ENCODE results near the gene TSPEAR.

TSPEAR gene

DNA sequence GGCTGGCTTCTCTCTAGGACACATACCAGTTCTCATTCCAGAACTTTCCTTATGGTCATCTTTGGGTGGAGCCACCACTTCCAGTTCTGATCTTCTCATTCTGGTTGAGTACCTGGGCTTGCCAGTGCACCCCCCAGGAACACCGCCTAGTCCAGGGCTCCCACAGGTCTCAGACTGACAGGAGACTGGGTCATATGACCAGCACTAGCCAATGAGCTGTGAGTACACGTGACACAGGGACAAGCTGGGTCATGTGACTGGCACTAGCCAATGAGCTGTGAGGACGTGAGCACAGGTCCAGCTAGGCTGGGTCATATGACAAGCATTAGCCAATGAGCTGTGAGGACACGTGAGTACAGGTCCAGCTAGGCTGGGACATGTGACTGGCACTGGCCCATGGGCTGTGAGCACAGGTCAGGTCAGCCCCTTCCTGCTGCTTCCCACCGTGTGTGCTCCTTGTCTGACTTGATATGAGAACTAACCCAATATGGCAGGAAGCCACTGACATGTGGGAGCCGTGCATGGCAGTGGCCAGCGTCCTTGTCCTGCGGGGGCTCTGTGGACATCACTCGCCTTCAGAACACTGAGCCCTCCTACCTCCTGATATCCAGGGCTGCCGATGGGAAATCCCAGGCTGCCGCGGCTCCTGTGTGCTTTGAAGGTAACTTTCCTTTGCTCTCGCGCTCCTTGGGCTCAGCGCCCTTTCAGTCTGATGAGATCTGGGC, 194.0 kb downstream of the TSPEAR start:
- H3K4me3 ChIP-seq: no peak overlapping the region
- H3K4me1 ChIP-seq: no peaks in the 10 kb centered on the region
- no peak overlapping the region for H3K27ac ChIP-seq
- TF ChIP-seq, protein P1, sequence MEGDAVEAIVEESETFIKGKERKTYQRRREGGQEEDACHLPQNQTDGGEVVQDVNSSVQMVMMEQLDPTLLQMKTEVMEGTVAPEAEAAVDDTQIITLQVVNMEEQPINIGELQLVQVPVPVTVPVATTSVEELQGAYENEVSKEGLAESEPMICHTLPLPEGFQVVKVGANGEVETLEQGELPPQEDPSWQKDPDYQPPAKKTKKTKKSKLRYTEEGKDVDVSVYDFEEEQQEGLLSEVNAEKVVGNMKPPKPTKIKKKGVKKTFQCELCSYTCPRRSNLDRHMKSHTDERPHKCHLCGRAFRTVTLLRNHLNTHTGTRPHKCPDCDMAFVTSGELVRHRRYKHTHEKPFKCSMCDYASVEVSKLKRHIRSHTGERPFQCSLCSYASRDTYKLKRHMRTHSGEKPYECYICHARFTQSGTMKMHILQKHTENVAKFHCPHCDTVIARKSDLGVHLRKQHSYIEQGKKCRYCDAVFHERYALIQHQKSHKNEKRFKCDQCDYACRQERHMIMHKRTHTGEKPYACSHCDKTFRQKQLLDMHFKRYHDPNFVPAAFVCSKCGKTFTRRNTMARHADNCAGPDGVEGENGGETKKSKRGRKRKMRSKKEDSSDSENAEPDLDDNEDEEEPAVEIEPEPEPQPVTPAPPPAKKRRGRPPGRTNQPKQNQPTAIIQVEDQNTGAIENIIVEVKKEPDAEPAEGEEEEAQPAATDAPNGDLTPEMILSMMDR (IDR thresholded peaks at IDR 0.05): no peak
- intact Hi-C loops (cut with DNase I; ENCODE audit: low total_unique reads): no loop called here
- no peak for DNase-seq
- no peaks in the 10 kb centered on the region for H3K9me3 ChIP-seq
- peaks cover 0 to 24% of the 10 kb centered on the region in 2 donors for H3K27me3 ChIP-seq
- no peaks in the 10 kb centered on the region for H3K36me3 ChIP-seq

DNA sequence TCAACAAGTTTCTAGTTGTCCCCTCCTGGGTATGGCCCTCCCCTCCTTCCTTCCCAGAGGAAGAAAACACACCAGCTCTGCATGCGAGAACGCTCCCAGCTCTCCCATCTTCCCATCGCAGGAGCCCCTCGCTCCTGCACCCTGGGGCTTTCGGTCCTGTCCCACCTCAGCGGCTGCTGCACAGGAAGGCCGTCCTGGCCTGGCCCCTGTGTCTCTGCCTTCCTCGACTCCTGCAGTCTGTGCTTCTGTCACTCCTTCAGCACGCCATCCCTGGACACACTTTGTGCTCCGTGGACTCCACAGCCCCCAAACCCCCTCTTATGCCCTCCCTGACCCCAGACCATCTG, 194.6 kb downstream of the TSPEAR start:
- Histone ChIP-seq H3K4me3 (no peak overlapping the region), H3K9me3 (no peaks in the 10 kb centered on the region), H3K27ac (no peak overlapping the region), H3K4me1 (no peaks in the 10 kb centered on the region), H3K36me3 (no peaks in the 10 kb centered on the region), H3K27me3 (peaks cover 0 to 23% of the 10 kb centered on the region in 2 donors)
- TF ChIP-seq, protein P1 (IDR thresholded peaks at IDR 0.05): no peak
- intact Hi-C loops (cut with DNase I; ENCODE audit: low total_unique reads): no loop called here
- no peak for DNase-seq

DNA sequence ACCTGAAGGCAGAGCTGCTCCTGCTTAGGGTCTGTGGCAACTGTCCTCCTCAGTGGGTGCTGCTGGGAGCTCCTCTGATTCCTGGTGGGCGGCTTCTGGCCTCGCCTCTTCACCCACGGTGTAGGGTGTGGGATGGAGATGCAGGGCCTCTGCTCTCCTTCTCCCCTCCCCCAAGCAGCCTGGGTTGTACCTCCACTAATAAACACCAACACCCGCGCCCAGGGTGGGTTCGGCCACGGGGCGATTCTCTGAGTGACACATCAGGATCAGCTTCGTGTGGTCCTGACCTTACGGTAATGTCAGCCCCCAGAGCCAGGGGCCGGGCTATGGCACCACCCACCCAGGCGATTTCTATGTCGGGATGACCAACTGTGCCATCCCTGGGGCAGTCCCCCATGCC, 195.0 kb downstream of the TSPEAR start:
- intact Hi-C loops (cut with DNase I; ENCODE audit: low total_unique reads): no loop called here
- TF ChIP-seq, protein P1 (IDR thresholded peaks at IDR 0.05): no peak
- H3K27me3 ChIP-seq: peaks cover 0 to 23% of the 10 kb centered on the region in 2 donors
- no peaks in the 10 kb centered on the region for H3K36me3 ChIP-seq
- H3K4me3 ChIP-seq: no peak overlapping the region
- no peaks in the 10 kb centered on the region for H3K9me3 ChIP-seq
- H3K4me1 ChIP-seq: no peaks in the 10 kb centered on the region
- DNase-seq: no peak
- no peak overlapping the region for H3K27ac ChIP-seq

DNA sequence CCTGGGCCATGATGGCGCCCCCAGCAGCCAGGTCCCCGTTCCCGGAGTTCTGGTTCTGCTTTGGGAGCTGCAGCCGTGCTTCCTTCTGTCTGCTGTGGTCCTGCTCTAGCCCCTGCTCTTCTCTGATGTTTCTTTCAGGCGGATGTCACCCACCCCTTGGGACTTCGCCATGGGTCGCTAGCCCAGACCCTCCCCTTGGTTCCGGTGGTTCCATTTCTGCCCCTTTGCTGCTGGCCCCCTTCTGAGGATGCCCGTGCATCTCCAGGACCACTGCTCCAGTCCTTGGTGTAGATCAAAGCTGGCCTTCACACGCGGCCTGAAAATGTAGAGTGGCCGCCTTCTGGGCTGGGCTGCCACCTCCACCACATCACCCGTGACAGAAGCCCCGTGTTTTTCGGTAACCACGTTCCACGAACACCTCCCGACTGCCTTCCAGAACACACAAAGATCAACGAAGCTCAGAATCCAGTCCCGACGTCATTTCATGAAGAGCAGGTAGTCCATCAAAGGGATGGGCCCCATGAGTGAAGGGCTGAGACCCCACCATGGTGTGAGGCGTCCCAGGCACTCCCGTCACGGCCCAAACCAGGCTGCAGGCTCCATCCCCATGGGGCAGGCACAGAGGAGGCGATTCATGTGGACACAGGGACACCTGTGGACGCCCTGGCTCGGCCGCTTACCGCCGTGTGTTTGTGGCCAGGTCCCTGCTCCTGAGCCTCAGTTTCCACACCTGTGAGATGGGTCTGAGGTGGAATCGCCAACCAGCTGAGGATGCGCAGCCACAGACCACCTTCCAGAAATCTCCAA, 195.8 kb downstream of the TSPEAR start:
- H3K27me3 ChIP-seq: peaks cover 0 to 21% of the 10 kb centered on the region in 2 donors
- H3K4me3 ChIP-seq: no peak overlapping the region
- intact Hi-C loops (cut with DNase I; ENCODE audit: low total_unique reads): no loop called here
- H3K4me1 ChIP-seq: peaks cover 0 to 2% (median under 1%) of the 10 kb centered on the region in 4 donors
- no peaks in the 10 kb centered on the region for H3K9me3 ChIP-seq
- no peak overlapping the region for H3K27ac ChIP-seq
- H3K36me3 ChIP-seq: no peaks in the 10 kb centered on the region
- no peak for DNase-seq
- TF ChIP-seq, protein P1 (IDR thresholded peaks at IDR 0.05): no peak

DNA sequence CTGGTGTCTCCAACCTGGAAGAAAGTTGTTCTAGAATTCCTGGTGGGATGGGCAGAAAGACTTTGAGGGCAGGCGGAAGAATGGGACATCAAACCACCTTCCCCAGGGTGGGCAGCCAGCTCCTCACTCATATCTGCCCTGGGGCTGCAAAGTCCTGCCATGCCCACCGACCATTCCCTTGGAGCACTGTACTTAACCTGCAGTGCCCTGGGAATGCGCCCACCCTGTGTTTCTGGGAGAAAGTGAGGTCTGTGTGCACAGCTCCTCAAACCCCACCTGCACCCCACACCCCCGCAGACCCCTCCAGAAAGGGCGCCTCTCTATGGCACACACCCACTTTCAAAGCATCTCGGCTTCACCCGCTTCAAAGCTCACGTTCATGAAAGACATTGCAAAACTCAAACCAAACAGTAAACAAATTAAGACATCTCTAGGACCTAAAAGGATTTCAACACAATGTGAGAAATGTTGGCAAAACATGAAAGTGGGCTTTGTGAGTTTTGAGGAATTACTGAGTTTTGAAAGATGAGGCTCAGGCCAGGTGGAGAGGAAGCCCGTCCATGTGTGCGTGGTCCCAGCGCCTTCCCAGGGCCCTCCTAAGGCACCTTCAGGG, 196.5 kb downstream of the TSPEAR start:
- H3K27me3 ChIP-seq: peaks cover 0 to 21% of the 10 kb centered on the region in 2 donors
- TF ChIP-seq, protein P1 (IDR thresholded peaks at IDR 0.05): no peak
- intact Hi-C loops (cut with DNase I; ENCODE audit: low total_unique reads): no loop called here
- no peak for DNase-seq
- H3K36me3 ChIP-seq: no peaks in the 10 kb centered on the region
- no peak overlapping the region for H3K27ac ChIP-seq
- H3K9me3 ChIP-seq: no peaks in the 10 kb centered on the region
- H3K4me1 ChIP-seq: peaks cover 0 to 5% (median 2%) of the 10 kb centered on the region in 4 donors
- H3K4me3 ChIP-seq: no peak overlapping the region

Measured in tibial artery (tissue), 4 donors.